ENCODE measurements around the gene LSM4.
"Not testable (repeated sequence)": the region's sequence is repeated elsewhere in the genome, so short reads cannot be mapped to it uniquely, and the experiment has no call there.

The LSM4 gene
- total RNA-seq: 36.8 to 76.3 (median 52.5) reads per million in 4 experiments

DNA sequence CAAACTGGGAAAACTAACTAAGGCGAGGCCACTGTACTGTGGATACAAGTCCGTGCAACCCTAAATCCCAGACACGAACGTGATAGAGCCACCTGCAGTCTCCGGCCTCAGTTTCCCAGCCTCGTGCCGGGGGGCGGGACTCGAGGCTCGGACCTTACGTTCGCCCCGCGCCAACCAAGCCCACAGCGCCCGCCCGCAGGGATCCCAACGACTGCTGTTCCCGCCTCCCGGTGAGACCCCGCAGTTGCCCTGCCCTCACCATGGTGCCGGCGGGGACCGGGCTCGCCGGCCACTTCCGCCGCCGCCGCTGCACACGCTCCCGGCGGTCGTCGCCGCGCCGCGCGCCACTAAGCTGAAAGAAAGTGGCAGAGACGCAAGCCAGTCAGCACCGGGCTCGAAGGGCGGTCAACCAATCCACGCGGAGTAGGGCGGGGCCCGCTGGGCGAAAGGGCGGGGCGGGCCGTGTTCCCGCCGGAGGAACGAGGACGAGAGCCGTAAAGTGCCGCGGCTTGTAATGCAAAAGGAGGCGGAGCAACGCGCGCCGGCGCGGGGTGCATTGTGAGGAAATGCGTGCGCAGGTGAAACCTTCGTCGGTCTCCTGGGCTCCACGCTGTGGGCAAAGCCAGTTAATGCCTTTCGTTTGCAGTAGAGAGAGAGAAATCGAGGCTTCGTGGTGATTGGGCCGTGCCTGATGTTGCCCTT lies at the start of gene LSM4:
LSM4 (minus strand) TSS at position 318 of the 702 bp plus-strand sequence; CDS start at position 262, 56 bp downstream.
- peak; percentile 99 for DNase-seq

DNA sequence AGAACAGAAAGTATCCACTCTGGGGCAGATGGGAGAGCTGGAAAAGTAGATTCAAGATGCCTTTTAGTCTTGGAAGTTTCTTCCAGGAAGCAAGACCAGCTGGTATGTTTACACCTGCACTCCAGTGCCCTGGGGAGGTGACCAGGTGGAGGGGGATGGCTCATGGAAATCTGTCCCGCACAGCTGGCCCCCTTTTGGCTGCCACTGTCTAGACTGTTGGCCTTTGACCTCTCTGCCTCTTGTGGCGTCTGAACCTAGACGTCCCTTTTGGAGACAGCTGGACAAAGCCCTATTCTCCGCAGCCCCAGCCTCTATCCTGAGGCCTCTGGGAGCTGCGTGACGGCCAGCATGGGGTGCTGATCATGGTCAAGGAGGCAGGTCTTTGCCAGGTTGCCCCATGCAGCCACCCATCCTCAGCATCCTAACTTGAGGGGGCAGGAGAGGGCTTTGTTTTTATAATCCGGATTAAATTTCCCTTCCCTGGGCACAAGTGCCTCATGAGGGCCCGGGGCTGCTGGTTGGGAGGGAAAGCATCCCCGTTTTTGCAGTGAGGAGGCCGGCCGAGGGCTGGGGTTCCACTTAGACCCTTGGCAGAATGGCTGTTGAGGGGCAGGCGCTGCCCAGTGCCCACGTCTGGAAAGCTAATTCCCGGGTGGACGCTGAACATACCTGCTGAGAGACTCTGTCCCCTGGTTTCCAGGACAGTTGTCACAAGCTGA lies 45.8 kb upstream of the LSM4 start:
- DNase-seq: no peak

DNA sequence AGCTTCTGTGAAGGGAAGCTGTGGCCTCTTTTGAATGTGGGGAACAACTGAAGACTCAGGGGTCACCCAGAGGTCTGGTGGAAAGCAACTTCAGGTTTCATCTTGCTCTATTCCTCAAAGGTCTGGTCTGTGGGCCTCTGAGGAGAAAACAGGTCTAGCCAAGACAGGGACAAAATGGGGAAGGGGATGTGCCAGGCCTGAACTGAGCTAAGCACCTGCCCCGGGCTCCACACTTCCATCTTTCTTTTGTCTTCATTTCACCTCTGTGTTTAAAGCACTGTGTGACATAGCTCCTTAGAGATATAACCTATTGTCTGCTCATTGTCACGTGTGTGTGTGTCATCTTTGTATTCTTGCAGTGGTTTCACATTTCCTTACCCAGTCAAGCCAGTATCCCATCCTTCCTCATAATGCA lies 43.2 kb upstream of the LSM4 start:
- DNase-seq: no peak

DNA sequence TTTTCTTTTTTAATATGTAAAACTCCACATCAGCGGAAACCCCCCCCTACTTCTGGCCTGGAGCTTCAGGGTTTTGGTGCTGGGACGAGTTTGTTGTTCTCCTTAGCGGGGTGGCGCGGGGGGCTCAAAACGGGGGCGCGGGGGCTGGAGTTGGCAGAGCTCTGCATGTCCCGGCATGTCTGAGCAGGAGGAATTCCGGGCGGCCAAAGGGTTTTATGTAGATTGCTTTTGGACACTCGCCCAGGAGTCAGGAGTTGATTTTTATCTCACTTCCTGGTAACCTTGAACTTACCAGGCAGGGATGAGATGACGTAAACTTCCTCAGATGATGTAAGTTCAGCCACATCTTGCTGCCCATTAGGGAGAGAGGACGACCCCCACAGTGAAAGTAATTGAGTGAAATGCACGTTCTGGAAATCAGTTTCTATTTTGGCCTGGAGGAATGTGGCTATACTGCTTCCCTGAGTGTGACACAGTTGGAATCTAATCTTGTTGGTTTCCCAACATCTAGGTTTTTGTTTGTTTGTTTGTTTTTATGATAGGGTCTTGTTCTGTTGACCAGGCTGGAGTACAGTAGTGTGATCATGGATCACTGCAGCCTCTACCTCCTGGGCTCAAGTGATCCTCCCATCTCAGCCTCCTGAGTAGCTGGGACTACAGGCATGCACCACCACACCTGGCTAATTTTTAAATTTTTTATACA lies 42.1 kb upstream of the LSM4 start:
- no peak for DNase-seq

DNA sequence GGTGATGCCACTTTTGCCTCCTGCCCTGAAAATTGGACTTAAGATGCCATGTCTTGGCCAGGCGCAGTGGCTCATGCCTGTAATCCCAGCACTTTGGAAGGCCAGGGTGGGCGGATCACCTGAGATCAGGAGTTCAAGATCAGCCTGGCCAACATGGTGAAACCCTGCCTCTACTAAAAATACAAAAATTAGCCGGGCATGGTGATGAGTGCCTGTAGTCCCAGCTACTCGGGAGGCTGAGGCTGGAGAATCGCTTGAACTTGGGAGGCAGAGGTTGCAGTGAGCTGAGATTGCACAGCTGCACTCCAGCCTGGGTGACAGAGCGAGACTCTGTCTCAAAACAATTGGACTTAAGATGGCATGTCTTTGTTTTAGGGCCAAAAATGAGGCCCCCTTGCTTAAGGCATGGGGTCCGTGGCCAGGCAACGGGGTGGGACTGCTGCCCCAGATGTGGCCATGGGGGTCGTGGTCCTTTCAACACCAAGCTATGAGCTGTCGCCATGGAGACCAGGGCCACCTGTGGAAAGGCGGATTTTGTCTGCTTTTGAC lies 41.5 kb upstream of the LSM4 start:
- not testable (repeated sequence) for DNase-seq

DNA sequence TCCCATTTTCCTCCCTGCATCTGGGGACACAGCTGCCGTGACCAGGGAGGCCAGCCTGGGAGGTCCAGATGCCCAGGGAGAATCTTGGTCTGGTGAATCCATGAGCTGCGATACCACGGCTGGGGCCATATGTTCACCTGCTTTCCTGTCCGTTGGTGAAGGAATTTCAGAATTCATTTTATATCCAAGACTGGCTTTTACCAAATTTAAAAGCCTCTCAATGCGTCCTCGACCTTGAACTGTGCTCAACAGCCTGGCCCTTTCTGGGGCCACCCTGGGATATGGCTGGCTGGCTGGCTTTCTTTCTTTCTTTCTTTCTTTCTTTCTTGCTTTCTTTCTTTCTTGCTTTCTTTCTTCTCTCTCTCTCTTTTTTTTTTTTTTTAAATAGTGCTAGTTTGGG lies 40.9 kb upstream of the LSM4 start:
- no peak for DNase-seq

DNA sequence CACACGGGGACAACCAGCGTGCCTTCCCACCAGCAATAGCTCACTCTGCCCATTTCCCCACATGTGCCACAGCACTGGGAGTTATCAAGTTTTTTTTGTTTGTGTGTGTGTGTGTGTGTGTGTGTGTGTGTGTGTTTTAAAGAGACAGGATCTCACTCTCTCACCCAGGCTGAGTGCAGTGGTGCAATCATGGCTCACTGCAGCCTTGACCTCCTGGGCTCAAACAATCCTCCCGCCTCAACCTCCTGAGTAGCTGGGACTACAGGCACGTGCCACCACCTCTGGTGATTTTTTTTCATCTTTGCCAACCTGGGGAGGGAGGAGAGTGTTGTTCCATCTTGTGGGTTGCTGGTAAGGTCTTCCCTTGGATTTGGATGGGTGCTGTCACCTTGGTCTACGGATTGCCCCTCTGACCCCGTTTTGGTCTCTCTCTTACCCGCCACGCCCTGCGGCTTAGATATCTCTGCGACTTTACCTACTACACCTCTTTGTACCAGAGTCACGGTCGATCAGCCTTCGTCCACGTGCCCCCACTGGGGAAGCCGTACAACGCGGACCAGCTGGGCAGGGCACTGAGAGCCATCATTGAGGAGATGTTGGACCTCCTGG lies 40.2 kb upstream of the LSM4 start:
- no peak for DNase-seq

DNA sequence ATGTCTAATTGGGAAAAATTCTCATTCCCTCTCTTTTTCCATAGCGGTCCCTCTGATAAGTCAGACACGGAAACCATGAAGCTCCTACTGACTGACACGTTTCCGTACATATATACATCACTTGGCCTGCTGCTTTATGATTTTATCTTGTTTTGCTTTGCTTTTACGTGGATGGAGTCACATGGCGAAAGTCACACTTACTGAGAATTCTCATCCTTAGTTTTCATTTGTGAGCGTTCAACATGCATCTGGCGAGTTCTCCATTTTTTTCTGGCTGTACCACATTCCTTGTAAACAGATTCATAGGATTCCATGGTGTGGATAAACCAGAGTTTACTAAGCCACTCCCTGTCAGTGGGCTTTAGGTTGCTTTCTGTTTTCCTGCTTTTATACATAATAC lies 38.8 kb upstream of the LSM4 start:
- no peak for DNase-seq

DNA sequence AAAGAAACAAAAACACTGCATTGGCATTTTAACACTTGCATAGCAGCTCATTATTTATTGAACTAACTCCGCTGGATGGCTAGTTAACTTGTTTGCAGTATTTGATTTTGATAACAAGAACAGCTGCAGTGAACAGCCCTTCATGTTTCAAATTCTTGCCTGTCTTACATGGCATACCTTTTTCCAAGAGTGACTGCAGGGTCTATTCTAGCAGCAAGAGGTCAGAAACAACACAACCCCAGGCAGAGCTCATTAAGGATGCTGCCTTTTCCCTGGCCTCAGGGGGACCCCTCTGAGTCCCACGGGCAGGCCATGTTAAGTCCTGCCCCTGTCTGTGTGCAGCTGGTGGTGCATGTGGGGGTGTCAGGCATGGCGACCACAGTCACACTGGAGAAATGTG lies 34.2 kb upstream of the LSM4 start:
- no peak for DNase-seq

DNA sequence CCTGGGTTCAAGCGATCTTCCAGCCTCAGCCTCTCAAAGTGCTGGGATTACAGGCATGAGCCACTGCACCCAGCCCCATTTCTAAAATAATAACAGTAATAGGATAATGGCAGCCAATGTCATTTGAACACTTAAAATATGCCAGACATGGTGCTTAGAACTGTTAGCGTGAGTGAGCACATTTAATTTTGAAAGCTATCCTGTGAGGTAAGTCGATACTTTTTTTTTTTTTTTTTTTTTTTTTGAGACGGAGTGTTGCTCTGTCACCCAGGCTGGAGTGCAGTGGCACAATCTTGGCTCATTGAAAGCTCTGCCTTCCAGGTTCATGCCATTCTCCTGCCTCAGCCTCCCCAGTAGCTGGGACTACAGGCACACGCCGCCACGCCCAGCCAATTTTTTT lies 31.9 kb upstream of the LSM4 start:
- not testable (repeated sequence) for DNase-seq

DNA sequence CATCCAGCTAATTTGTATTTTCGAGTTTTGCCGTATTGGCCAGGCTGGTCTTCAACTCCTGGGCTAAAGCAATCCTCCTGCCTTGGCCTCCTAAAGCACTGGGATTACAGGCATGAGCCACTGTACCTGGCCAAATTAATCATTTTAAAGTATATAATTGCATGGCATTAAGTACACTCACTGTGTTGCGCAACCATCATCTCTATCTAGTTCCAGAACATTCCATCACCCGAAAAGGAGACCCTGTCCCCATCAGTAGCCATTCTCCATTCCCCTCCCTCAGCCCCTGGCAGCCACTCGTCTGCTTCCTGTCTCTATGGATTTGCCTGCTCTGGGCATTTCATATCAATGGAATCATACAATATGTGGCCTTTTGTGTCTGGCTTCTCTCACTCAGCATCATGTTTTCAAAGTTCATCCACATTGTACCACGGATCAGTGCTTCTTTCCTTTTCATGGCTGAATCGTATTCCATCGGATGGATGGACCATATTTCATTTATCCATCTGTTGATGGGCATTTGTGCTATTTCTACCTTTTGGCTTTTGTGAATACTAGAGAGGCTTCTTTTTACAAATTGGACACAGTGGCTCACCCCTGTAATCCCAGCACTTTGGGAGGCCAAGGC lies 30.6 kb upstream of the LSM4 start:
- no peak for DNase-seq

DNA sequence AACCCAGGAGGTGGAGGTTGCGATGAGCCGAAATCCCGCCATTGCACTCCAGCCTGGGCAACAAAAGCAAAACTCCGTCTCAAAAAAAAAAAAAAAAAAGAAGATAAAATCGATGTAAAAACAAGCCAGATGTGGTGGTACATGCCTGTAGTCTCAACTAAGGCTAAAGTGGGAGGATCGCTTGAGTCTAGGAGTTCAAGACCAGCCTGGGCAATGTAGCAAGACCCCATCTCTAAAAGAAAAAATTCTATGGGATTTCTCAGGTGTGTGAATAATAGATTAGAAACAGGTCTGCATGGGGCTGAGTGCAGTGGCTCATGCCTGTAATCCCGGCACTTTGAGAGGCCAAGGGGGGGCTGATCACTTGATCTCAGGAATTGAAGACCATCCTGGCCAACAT lies 28.7 kb upstream of the LSM4 start:
- DNase-seq: no peak

DNA sequence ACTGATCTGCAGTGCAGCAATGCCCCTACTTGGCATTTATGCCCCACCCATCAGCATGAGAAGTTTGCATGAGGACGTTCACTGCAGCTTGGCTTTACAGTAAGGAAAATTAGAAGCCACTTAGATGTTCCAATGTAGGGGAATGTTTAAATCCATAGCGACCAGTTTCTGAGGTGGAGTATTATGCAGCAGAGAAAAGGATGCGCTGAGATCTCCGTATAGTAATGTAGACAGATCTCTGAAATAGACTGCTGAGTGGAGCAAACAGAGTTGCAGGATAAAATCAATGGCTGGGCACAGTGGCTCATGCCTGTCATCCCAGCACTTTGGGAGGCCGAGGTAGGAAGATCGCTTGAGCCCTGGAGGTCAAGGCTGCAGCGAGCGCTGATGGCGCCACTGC lies 27.6 kb upstream of the LSM4 start:
- no peak for DNase-seq

DNA sequence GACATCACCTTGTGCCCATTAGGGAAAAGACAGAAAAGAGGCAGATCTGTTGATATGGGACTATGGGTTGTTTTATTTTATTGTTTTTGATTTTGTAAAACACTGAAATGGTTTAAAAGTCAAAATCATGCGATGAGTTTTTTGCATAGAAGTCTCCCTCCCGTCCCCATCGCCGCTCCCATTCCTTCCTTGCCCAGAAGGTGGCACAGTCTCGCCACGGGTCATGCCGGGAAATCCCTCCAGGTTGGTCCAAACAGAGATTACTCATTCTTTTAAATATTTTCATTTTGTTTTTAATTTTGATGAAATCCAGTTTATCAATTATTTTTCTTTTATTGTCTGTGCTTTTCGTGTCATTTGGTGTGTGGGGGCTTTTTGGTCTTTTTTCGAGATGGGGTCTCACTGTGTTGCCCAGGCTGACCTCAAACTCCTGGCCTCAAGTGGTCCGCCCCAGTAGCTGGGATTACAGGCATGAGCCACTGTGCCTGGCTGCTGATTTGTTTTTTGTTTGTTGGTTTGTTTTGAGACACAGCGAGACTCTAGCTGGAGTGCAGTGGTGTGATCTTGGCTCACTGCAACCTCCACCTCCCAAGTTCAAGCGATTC lies 26.8 kb upstream of the LSM4 start:
- no peak for DNase-seq

DNA sequence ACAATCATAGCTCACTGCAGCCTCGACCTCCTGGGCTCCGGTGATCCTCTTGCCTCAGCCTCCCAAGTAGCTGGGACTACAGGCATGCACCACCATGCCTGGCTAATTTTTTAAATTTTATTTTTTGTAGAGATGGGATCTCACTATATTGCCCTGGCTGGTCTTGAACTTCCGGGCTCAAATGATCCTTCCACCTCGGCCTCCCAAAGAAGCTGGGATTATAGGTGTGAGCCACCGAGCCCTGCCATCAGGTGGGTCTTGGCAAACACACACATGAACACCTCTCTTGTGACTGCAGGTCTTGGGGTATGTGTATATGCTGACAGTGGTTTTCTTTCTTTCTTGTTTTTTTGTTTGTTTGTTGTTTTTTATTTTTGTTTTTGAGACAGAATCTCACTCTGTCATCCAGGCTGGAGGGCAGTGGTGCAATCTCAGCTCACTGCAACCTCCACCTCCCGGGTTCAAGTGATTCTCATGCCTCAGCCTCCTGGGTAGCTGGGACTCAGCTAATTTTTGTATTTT lies 26.0 kb upstream of the LSM4 start:
- DNase-seq: not testable (repeated sequence)

DNA sequence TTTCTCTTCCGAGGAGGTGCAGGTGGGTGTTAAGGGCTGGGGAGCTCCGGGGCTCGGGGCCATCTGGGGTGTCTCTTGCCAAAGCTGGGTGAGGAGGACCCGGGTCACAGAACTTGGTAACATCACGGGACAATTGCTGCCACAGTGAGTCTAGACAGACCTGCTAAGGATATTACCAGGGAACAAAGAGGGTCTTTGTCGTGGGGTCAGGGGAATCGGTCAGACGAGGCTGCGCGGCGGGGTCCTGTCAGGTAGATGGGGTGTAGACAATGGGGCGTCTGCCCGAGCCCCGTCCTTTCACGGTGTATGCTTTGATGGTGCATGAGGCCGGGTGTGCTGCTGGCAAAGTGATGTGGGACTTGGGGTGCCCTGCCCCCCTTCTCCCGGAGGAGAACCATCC lies 25.3 kb upstream of the LSM4 start:
- no peak for DNase-seq

DNA sequence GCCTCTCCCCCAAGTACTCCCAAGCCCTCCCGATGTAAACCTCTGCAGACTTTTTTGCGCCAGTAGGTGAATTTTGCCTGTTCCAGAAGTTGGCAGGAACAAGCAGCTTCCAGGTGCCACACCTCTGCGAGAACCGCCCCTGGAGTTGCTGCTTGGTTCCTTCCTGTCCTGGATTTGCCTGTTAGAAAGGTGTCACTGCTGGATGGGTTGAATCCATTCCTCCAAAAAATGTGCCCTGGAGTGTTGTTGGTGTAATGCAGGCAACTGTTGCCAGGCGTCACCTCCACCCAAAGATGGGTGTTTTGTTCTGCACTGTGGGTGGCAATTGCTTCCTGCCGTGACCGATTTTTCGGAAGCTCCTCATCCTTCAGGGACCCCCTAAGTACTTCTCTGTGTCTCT lies 23.2 kb upstream of the LSM4 start:
- no peak for DNase-seq

DNA sequence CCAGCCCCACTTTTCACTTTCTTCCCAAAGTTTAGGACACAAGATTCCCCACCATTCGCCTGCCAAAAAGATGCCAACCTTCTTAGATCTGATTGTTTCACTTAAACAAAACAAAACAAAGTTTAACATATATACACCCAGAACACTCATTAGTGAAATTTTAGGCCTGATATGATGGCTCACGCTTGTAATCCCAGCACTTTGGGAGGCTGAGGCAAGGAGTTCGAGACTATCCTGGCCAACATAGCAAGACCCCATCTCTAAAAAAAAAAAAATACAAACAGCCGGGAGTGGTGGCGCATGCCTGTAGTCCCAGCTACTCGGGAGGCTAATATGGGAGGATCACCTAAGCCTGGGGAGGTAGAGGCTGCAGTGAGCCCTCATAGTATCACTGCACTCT lies 22.4 kb upstream of the LSM4 start:
- DNase-seq: no peak

DNA sequence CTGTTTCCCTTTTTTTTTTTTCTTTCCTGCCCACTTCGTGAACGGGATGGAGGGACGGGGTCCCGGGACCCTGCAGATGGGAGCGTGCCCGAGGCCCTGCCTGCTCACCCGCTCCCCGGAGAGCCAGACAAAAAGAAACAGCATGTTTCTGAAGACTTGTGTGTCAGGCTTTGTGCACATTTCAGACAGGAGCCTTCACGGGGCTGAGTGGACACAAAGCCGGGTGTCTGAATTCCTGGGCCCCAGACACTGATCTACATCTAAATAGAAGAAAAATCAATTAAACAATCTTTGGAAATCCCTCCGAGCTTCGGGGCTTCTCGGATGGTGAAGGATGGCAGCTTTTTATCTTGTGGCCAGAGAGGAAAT lies 21.7 kb upstream of the LSM4 start:
- no peak for DNase-seq

DNA sequence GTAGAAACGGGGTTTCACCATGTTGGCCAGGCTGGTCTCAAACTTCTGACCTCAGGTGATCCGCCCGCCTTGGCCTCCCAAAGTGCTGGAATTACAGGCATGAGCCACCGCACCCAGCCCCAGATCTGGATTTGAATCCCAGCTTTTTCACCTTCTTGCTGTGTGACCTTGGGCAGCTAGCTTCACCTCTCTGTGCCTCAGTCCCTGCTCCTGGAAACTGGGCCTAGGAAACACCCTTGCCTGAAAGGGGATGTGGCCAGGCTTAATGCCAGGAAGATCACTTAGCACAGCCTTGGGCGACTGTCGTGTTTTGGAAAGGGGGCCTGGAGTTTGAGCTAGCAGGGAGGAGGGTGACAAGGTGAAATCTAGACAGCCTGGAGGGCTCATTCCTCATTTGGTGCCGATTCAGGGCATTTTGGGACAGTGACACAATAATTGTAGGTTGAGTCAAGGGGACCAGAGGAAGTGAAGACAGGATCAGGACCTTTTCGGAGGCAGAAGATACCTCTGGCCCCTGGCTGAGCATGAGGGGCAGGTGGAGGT lies 19.3 kb upstream of the LSM4 start:
- DNase-seq: no peak

DNA sequence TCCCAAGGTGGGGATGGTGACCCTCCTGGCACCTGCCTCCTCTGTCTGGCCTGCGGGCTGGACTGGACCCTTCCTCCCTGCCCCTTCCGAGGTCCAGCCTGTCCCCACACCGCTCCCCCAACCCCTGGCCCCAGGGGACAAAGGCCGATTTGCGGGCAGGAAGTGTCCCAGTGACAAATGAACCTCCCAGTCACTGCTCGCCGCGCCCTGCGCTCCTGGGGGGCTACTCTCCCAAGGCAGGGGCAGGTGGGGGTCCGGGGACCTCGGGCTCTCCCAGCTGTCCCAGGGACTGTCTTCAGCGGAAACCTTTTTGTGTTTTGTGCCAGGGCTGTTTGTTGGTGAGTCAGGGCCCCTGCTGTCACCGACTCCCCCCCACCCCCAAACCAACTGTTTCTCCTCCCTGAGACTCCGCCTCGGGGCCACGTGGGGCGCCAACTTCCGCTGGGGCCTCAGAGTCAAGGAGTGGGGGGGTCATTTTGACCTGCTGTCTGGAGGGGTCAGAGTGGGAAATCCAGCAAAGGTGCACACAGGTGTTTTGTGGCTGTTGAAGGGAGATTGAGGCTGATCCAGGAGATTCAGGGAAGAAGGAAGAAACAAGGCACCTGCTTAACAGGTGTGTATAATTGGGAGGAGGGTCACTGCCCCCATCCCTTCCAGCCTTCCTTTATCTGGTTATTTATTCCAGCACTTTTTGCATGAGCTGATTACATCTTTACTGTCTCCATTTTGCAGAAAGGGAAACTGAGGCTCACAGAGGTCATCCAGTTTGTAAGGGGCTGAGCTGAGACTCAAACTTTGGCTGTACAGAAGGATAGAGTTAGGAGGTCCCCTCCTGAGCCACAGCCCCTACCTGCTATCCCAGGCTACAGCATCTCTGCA lies 18.4 kb upstream of the LSM4 start:
- peak; percentile 50 for DNase-seq
